Activated CD4-positive, alpha-beta T cell treated with anti-CD3 and anti-CD28 coated beads for 36 hours (primary cell): Measurements from ENCODE around the gene WDFY1. TPM values are rescaled to one million over a fixed set of nuclear protein-coding genes. Genes with fewer than 3 reads are reported as not detected.

Source experiments
- ATAC-seq: fragments of 200-7000 bp; cut with Tn5 transposase; one replicate; pipeline ENCODE4 v1.10.0; 2021; ENCODE audit warnings: mild to moderate bottlenecking, moderate library complexity
- CTCF ChIA-PET: fragments of 350-600 bp; sonication (Branson Sonifier 250); formaldehyde crosslinking; loops from one replicate; lab custom pipeline; 2021; ENCODE audit warnings: antibody characterized with exemption; lab: Charles Lee
- POLR2A ChIA-PET: fragments of 350-600 bp; sonication (Branson Sonifier 250); formaldehyde crosslinking; loops from one replicate; lab custom pipeline; 2021; ENCODE audit warnings: antibody characterized with exemption, inconsistent platforms; lab: Charles Lee
- DNase-seq: peaks from one replicate; pipeline ENCODE4 v3.0.0-alpha.2; 2020
- H3K27ac Mint-ChIP-seq: one replicate; pipeline ENCODE4 v1.8.0; 2021; ENCODE audit warnings: mixed read lengths
- H3K27me3 Mint-ChIP-seq: one replicate; pipeline ENCODE4 v1.8.0; 2021; ENCODE audit warnings: mixed read lengths
- H3K36me3 Mint-ChIP-seq: one replicate; pipeline ENCODE4 v1.8.0; 2021; ENCODE audit warnings: low read depth, mixed read lengths
- H3K4me1 Mint-ChIP-seq: one replicate; pipeline ENCODE4 v1.8.0; 2021; ENCODE audit warnings: mixed read lengths
- H3K4me3 Mint-ChIP-seq: one replicate; pipeline ENCODE4 v1.8.0; 2021; ENCODE audit warnings: mild to moderate bottlenecking, moderate library complexity, mixed read lengths
- H3K9me3 Mint-ChIP-seq: one replicate; pipeline ENCODE4 v1.8.0; 2021; ENCODE audit warnings: low read depth, mixed read lengths
- intact Hi-C, 2 experiments: fragments of 100-400 bp; cut with DNase I in 1 of 2; cut with micrococcal nuclease in 1 of 2; formaldehyde crosslinking; loops; one replicate each; pipeline versions ENCODE4 v1.14.2 to v1.15.1; 2022 to 2024; cut with DNase I, micrococcal nuclease
- total RNA-seq, 2 experiments: library from RNA; stranded (reverse); gene quantifications; one replicate each; pipeline ENCODE4 v1.2.3, GENCODE V29; 2021

The WDFY1 gene
- total RNA-seq, 2 experiments from 2014 or later = 33.6 to 37.5 TPM

- H3K27ac Mint-ChIP-seq = no peak overlapping the region
- ChIA-PET CTCF (interaction anchor here (0.7 kb wide), 1 partner anchor 321 kb away, joined by 3 read pairs; no protein-coding TSS in a partner anchor), POLR2A (no interaction called here)
- peaks cover 13% of the 10 kb centered on the region for H3K4me1 Mint-ChIP-seq
- intact Hi-C loops = loop anchor here (2.0 to 5.0 kb wide), 3 partner anchors 59 to 1179 kb away; partner anchors contain the start of genes FARSB (in 1 of the 2) and MRPL44 (in 1 of the 2)
- H3K27me3 Mint-ChIP-seq = no peaks in the 10 kb centered on the region
- no peak for DNase-seq
- ATAC-seq = no peak
- H3K36me3 Mint-ChIP-seq = no peaks in the 10 kb centered on the region
- H3K4me3 Mint-ChIP-seq = peak overlapping the region; percentile 86
- H3K9me3 Mint-ChIP-seq = no peaks in the 10 kb centered on the region
Measured at GRCh38 chr2:223835701-223836532, 109.2 kb downstream of the WDFY1 start.

GRCh38 chr2:223834431-223834830, 110.7 kb downstream of the WDFY1 start:
- no peak for DNase-seq
- ChIA-PET POLR2A (interaction anchor here (0.7 kb wide), 1 partner anchor 150 kb away, joined by 4 read pairs; no protein-coding TSS in a partner anchor), CTCF (no interaction called here)
- intact Hi-C loops = no loop called here
- no peak for ATAC-seq
- no peaks in the 10 kb centered on the region for H3K27me3 Mint-ChIP-seq
- peaks cover 13% of the 10 kb centered on the region for H3K4me1 Mint-ChIP-seq
- no peak overlapping the region for H3K27ac Mint-ChIP-seq
- H3K36me3 Mint-ChIP-seq = no peaks in the 10 kb centered on the region
- H3K4me3 Mint-ChIP-seq = no peak overlapping the region
- no peaks in the 10 kb centered on the region for H3K9me3 Mint-ChIP-seq

- Mint-ChIP-seq H3K36me3 (no peaks in the 10 kb centered on the region), H3K4me1 (peaks cover 11% of the 10 kb centered on the region), H3K27ac (no peak overlapping the region), H3K27me3 (no peaks in the 10 kb centered on the region), H3K9me3 (no peaks in the 10 kb centered on the region), H3K4me3 (no peak overlapping the region)
- intact Hi-C loops = no loop called here
- ChIA-PET POLR2A (no interaction called here), CTCF (no interaction called here)
- DNase-seq (no peak), ATAC-seq (no peak)
Measured at GRCh38 chr2:223832241-223832903, 112.8 kb downstream of the WDFY1 start.

- POLR2A ChIA-PET = no interaction called here
Measured at GRCh38 chr2:223829128-223829527, 116.0 kb downstream of the WDFY1 start.

GRCh38 chr2:223828314-223828713, 116.8 kb downstream of the WDFY1 start:
- ChIA-PET CTCF (interaction anchor here (0.9 kb wide), 1 partner anchor 11 kb away, joined by 3 read pairs; no protein-coding TSS in a partner anchor), POLR2A (no interaction called here)

More at GRCh38 chr2:223829128-223829527, 116.0 kb downstream of the WDFY1 start:
- Mint-ChIP-seq H3K9me3 (no peaks in the 10 kb centered on the region), H3K36me3 (peaks cover 1% of the 10 kb centered on the region), H3K27ac (no peak overlapping the region), H3K4me1 (no peaks in the 10 kb centered on the region), H3K4me3 (no peak overlapping the region), H3K27me3 (no peaks in the 10 kb centered on the region)
- no peak for DNase-seq
- CTCF ChIA-PET = interaction anchor here (0.9 kb wide), 1 partner anchor 10 kb away, joined by 3 read pairs; no protein-coding TSS in a partner anchor
- intact Hi-C loops = no loop called here
- no peak for ATAC-seq

GRCh38 chr2:223826995-223827394, 118.1 kb downstream of the WDFY1 start:
- POLR2A ChIA-PET = interaction anchor here (0.8 kb wide), 1 partner anchor 597 kb away, joined by 4 read pairs; no protein-coding TSS in a partner anchor
- ATAC-seq = no peak
- CTCF ChIA-PET = no interaction called here

More at GRCh38 chr2:223828314-223828713, 116.8 kb downstream of the WDFY1 start:
- Mint-ChIP-seq H3K4me3 (no peak overlapping the region), H3K27me3 (no peaks in the 10 kb centered on the region), H3K36me3 (peaks cover 1% of the 10 kb centered on the region), H3K9me3 (no peaks in the 10 kb centered on the region), H3K27ac (no peak overlapping the region), H3K4me1 (no peaks in the 10 kb centered on the region)
- intact Hi-C loops = no loop called here
- ATAC-seq = no peak
- DNase-seq = no peak

More at GRCh38 chr2:223826995-223827394, 118.1 kb downstream of the WDFY1 start:
- H3K4me3 Mint-ChIP-seq = no peak overlapping the region
- no peaks in the 10 kb centered on the region for H3K4me1 Mint-ChIP-seq
- peaks cover 1% of the 10 kb centered on the region for H3K36me3 Mint-ChIP-seq
- no peak overlapping the region for H3K27ac Mint-ChIP-seq
- DNase-seq = no peak
- intact Hi-C loops = no loop called here
- H3K9me3 Mint-ChIP-seq = no peaks in the 10 kb centered on the region
- H3K27me3 Mint-ChIP-seq = no peaks in the 10 kb centered on the region

Other genes starting within 250 kb of the WDFY1 start
- gene AP1S3, start 107.8 kb downstream of the WDFY1 start, total RNA-seq = 10 to 100 TPM in 1 of 2 experiments, 1 to 10 TPM in 1; 8.8 to 10.1 TPM
- gene MRPL44, start 12.1 kb upstream of the WDFY1 start, total RNA-seq = 10 to 100 TPM; 37.5 to 39.7 TPM
- gene SERPINE2, start 94.0 kb upstream of the WDFY1 start, total RNA-seq = 10 to 100 TPM; 30.9 to 46.6 TPM